ENCODE results near the gene MED13L.

The MED13L gene

DNA sequence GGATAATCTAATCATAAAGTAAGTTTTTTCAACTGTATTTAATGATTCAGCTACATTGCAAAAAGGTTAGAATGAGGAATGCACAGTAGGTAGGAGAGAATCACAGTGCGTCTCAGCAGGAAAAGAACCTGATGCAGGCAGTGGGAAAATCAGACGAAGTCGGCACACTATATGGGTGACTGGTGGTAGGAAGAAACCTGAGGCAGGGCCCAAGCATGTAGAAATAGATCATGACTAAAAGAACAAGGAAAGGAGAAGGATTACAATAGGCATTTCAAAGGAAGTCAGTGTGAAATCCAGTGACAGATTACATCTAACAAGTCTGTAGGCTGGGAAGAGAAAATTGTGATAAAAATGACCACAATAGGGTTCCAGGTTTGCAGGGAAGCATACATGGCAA is 267.0 kb downstream of the MED13L start:
- TF ChIP-seq EZH2 (IDR thresholded peaks at IDR 0.05; ENCODE audit: borderline replicate concordance, low read depth, low read length, severe bottlenecking) = no peak
- TF ChIP-seq, protein P1, sequence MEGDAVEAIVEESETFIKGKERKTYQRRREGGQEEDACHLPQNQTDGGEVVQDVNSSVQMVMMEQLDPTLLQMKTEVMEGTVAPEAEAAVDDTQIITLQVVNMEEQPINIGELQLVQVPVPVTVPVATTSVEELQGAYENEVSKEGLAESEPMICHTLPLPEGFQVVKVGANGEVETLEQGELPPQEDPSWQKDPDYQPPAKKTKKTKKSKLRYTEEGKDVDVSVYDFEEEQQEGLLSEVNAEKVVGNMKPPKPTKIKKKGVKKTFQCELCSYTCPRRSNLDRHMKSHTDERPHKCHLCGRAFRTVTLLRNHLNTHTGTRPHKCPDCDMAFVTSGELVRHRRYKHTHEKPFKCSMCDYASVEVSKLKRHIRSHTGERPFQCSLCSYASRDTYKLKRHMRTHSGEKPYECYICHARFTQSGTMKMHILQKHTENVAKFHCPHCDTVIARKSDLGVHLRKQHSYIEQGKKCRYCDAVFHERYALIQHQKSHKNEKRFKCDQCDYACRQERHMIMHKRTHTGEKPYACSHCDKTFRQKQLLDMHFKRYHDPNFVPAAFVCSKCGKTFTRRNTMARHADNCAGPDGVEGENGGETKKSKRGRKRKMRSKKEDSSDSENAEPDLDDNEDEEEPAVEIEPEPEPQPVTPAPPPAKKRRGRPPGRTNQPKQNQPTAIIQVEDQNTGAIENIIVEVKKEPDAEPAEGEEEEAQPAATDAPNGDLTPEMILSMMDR (IDR thresholded peaks at IDR 0.05; ENCODE audit: borderline replicate concordance, extremely low read depth, low read length, poor library complexity, severe bottlenecking) = no peak
- H3K9me3 ChIP-seq (ENCODE audit: insufficient read depth, low read length, severe bottlenecking) = no peaks in the 10 kb centered on the region
- H3K4me3 ChIP-seq (ENCODE audit: low read depth in 1 of 2, low read length in 2 of 2) = no peak overlapping the region
- H3K36me3 ChIP-seq (ENCODE audit: insufficient read depth, low read length) = peaks cover 96% of the 10 kb centered on the region
- no peaks in the 10 kb centered on the region for H3K4me1 ChIP-seq (ENCODE audit: insufficient read depth, low read length)
- no peak overlapping the region for H3K27ac ChIP-seq (ENCODE audit: low read length)
- no peaks in the 10 kb centered on the region for H3K27me3 ChIP-seq (ENCODE audit: insufficient read depth, low read length, poor library complexity)
- H2AFZ ChIP-seq (ENCODE audit: low read depth, low read length) = no peak overlapping the region
- DNase-seq = no peak
- no peaks in the 10 kb centered on the region for H3K79me2 ChIP-seq (ENCODE audit: insufficient read depth, low read length)
- no peak overlapping the region for H3K9ac ChIP-seq (ENCODE audit: low read depth, low read length)
- H3K4me2 ChIP-seq (ENCODE audit: insufficient read depth, low read length) = no peak overlapping the region
- H4K20me1 ChIP-seq (ENCODE audit: insufficient read depth, low read length) = 0 out of 2 replicates have a peak, but pooled peaks cover 3% of the 10 kb centered on the region
- ATAC-seq (ENCODE audit: insufficient read depth, low read depth) = no peak

DNA sequence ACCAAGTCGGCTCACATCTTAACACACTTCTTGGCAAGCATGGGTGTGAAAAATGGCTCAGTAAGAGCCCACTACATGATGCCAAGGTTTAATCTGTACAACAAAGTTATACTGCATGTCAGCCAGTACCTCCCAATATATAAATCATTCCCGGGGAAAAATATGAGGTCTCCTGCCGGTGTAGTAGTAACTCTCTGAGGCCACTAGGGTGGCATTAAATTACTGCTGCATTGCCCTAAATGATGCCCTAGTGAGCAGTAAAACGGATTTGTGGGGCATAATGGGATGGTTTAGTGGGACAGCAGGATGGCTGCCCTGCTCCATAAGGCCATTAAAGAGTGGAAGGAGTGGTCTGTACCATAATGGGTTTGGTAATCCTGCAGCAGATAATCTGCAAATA is 267.7 kb downstream of the MED13L start:
- no peaks in the 10 kb centered on the region for H3K9me3 ChIP-seq (ENCODE audit: insufficient read depth, low read length, severe bottlenecking)
- H3K36me3 ChIP-seq (ENCODE audit: insufficient read depth, low read length) = peaks cover 96% of the 10 kb centered on the region
- no peaks in the 10 kb centered on the region for H3K79me2 ChIP-seq (ENCODE audit: insufficient read depth, low read length)
- H3K4me1 ChIP-seq (ENCODE audit: insufficient read depth, low read length) = no peaks in the 10 kb centered on the region
- no peak overlapping the region for H3K4me3 ChIP-seq (ENCODE audit: low read depth in 1 of 2, low read length in 2 of 2)
- H3K9ac ChIP-seq (ENCODE audit: low read depth, low read length) = no peak overlapping the region
- ATAC-seq (ENCODE audit: insufficient read depth, low read depth) (peak; percentile 33; the same call in 1 of the 3 replicates), DNase-seq (no peak)
- H4K20me1 ChIP-seq (ENCODE audit: insufficient read depth, low read length) = 0 out of 2 replicates have a peak, but pooled peaks cover 3% of the 10 kb centered on the region
- no peak overlapping the region for H3K4me2 ChIP-seq (ENCODE audit: insufficient read depth, low read length)
- no peaks in the 10 kb centered on the region for H3K27me3 ChIP-seq (ENCODE audit: insufficient read depth, low read length, poor library complexity)
- TF ChIP-seq, protein P1 (IDR thresholded peaks at IDR 0.05; ENCODE audit: borderline replicate concordance, extremely low read depth, low read length, poor library complexity, severe bottlenecking) = peak; percentile 44
- TF ChIP-seq EZH2 (IDR thresholded peaks at IDR 0.05; ENCODE audit: borderline replicate concordance, low read depth, low read length, severe bottlenecking) = no peak
- no peak overlapping the region for H3K27ac ChIP-seq (ENCODE audit: low read length)
- no peak overlapping the region for H2AFZ ChIP-seq (ENCODE audit: low read depth, low read length)

DNA sequence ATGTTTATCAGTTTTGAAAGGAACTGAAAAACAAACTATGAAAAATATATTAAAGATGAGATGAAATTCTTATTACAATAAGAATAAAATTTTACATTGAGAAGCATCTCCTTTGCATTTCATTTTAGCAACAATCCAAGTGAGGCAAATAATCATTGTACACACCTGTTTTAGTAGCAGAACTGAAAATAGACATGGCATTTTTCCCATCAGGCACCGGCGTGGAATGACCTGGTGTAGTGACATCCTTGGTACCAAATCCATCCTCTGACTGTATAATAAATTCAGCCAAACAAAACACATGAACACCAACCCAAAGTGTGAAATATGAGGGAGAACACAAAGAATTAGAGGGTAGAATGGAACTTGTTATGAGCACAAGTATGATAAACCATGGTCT is 271.4 kb downstream of the MED13L start:
- Histone ChIP-seq H3K4me2 (ENCODE audit: insufficient read depth, low read length) (no peak overlapping the region), H3K9me3 (ENCODE audit: insufficient read depth, low read length, severe bottlenecking) (no peaks in the 10 kb centered on the region), H3K79me2 (ENCODE audit: insufficient read depth, low read length) (no peaks in the 10 kb centered on the region), H3K27me3 (ENCODE audit: insufficient read depth, low read length, poor library complexity) (no peaks in the 10 kb centered on the region), H3K9ac (ENCODE audit: low read depth, low read length) (no peak overlapping the region), H3K4me1 (ENCODE audit: insufficient read depth, low read length) (no peaks in the 10 kb centered on the region), H3K27ac (ENCODE audit: low read length) (no peak overlapping the region), H3K4me3 (ENCODE audit: low read depth in 1 of 2, low read length in 2 of 2) (no peak overlapping the region), H3K36me3 (ENCODE audit: insufficient read depth, low read length) (peaks cover 94% of the 10 kb centered on the region), H2AFZ (ENCODE audit: low read depth, low read length) (no peak overlapping the region), H4K20me1 (ENCODE audit: insufficient read depth, low read length) (0 out of 2 replicates have a peak, but pooled peaks cover 3% of the 10 kb centered on the region)
- ATAC-seq (ENCODE audit: insufficient read depth, low read depth) (no peak), DNase-seq (no peak)
- TF ChIP-seq EZH2 (IDR thresholded peaks at IDR 0.05; ENCODE audit: borderline replicate concordance, low read depth, low read length, severe bottlenecking) = no peak
- TF ChIP-seq, protein P1 (IDR thresholded peaks at IDR 0.05; ENCODE audit: borderline replicate concordance, extremely low read depth, low read length, poor library complexity, severe bottlenecking) = no peak

All from DND-41 (cell line).